Measurements from ENCODE around the gene LGR5. TPM values are rescaled to one million over a fixed set of nuclear protein-coding genes. Genes with fewer than 3 reads are reported as not detected.
"Not testable (repeated sequence)": the region's sequence is repeated elsewhere in the genome, so short reads cannot be mapped to it uniquely, and the experiment has no call there.

The LGR5 gene
- total RNA-seq, 1 donor: under 0.01 TPM

DNA sequence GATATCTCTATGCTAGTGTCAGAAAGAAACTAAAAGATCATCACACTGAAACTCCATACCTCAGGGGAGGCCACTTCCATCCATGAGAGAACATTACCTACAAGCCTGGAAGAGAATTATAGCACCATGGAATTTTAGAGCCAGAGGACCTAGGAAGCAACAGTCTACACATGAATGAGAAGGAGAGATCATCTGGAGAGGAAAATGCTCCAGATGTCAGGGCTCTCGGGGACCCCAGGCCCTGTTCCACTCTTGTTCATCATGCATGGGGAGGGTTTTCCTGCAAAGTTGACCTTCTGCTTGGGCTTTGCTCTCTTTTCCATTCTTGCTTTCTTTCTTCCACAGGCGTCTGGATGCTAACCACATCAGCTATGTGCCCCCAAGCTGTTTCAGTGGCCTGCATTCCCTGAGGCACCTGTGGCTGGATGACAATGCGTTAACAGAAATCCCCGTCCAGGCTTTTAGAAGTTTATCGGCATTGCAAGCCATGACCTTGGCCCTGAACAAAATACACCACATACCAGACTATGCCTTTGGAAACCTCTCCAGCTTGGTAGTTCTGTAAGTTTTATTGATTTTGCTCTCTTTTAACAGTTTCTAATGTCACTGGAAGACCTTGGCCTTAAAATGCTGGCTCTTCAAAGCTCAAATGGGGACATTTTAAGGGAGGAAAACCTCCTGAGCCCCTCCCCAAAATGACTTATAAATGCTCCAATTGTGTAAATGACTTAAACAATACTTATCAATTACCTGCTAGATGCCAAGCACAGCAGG, 113.3 kb downstream of the LGR5 start:
- Histone ChIP-seq H3K27ac (ENCODE audit: low read depth, low read length) (no peak overlapping the region), H3K4me3 (ENCODE audit: insufficient read depth, low read length) (no peak overlapping the region), H2AFZ (ENCODE audit: low read length) (no peak overlapping the region), H3K36me3 (ENCODE audit: insufficient read depth, low read length) (no peaks in the 10 kb centered on the region), H3K79me2 (ENCODE audit: insufficient read depth, low read length) (no peaks in the 10 kb centered on the region), H3K27me3 (ENCODE audit: insufficient read depth, low read length) (no peaks in the 10 kb centered on the region), H3K4me1 (ENCODE audit: insufficient read depth, low read length) (peaks cover 6% of the 10 kb centered on the region), H4K20me1 (ENCODE audit: insufficient read depth, low read length) (no peaks in the 10 kb centered on the region), H3K4me2 (ENCODE audit: insufficient read depth, low read length) (no peak overlapping the region), H3K9me3 (ENCODE audit: low read depth, low read length) (no peaks in the 10 kb centered on the region)
- TF ChIP-seq, protein P1, sequence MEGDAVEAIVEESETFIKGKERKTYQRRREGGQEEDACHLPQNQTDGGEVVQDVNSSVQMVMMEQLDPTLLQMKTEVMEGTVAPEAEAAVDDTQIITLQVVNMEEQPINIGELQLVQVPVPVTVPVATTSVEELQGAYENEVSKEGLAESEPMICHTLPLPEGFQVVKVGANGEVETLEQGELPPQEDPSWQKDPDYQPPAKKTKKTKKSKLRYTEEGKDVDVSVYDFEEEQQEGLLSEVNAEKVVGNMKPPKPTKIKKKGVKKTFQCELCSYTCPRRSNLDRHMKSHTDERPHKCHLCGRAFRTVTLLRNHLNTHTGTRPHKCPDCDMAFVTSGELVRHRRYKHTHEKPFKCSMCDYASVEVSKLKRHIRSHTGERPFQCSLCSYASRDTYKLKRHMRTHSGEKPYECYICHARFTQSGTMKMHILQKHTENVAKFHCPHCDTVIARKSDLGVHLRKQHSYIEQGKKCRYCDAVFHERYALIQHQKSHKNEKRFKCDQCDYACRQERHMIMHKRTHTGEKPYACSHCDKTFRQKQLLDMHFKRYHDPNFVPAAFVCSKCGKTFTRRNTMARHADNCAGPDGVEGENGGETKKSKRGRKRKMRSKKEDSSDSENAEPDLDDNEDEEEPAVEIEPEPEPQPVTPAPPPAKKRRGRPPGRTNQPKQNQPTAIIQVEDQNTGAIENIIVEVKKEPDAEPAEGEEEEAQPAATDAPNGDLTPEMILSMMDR (IDR thresholded peaks at IDR 0.05; ENCODE audit: extremely low read depth, low read depth, low read length): no peak
- no peak for DNase-seq (ENCODE audit: insufficient read length, low spot score, missing footprints)

DNA sequence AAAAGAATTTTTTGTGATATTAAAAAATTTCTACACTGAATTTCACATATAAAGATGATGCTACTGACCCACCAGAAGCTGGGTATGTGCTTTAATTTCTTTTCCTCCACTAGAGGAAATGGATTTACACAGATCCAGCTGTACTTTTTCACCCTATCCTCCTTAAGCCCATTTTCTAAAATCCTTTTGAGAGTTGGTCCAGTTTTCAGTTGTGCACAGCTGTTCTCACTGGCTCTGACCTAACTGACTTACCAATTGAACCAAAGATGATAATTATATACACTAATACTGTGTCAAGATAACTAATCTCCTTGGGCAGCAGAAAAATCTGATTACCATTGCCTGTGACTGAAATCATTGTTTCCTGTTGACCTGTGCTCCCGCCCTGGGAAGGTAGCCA, 115.6 kb downstream of the LGR5 start:
- no peak overlapping the region for H3K4me2 ChIP-seq (ENCODE audit: insufficient read depth, low read length)
- H3K27ac ChIP-seq (ENCODE audit: low read depth, low read length): no peak overlapping the region
- no peaks in the 10 kb centered on the region for H4K20me1 ChIP-seq (ENCODE audit: insufficient read depth, low read length)
- H3K79me2 ChIP-seq (ENCODE audit: insufficient read depth, low read length): no peaks in the 10 kb centered on the region
- TF ChIP-seq, protein P1 (IDR thresholded peaks at IDR 0.05; ENCODE audit: extremely low read depth, low read depth, low read length): no peak
- no peaks in the 10 kb centered on the region for H3K36me3 ChIP-seq (ENCODE audit: insufficient read depth, low read length)
- no peaks in the 10 kb centered on the region for H3K9me3 ChIP-seq (ENCODE audit: low read depth, low read length)
- no peak overlapping the region for H3K4me3 ChIP-seq (ENCODE audit: insufficient read depth, low read length)
- H2AFZ ChIP-seq (ENCODE audit: low read length): no peak overlapping the region
- H3K4me1 ChIP-seq (ENCODE audit: insufficient read depth, low read length): peaks cover 6% of the 10 kb centered on the region
- H3K27me3 ChIP-seq (ENCODE audit: insufficient read depth, low read length): no peaks in the 10 kb centered on the region
- no peak for DNase-seq (ENCODE audit: insufficient read length, low spot score, missing footprints)

DNA sequence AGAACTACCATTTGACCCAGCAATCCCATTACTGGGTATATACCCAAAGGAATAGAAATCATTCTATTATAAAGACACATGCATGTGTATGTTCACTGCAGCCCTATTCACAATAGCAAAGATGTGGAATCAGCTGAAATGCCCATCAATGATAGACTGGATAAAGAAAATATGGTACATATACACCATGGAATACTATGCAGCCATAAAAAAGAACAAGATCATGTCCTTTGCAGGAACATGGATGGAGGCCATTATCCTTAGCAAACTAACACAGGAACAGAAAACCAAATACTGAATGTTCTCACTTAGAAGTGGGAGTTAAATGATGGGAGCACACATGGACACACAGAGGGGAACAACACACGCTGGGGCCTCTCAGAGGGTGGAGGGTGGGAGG, 116.2 kb downstream of the LGR5 start:
- not testable (repeated sequence) for H2AFZ ChIP-seq (ENCODE audit: low read length); H3K4me1 ChIP-seq (ENCODE audit: insufficient read depth, low read length); H3K79me2 ChIP-seq (ENCODE audit: insufficient read depth, low read length); H4K20me1 ChIP-seq (ENCODE audit: insufficient read depth, low read length); H3K4me3 ChIP-seq (ENCODE audit: insufficient read depth, low read length); H3K9me3 ChIP-seq (ENCODE audit: low read depth, low read length); H3K27me3 ChIP-seq (ENCODE audit: insufficient read depth, low read length); H3K36me3 ChIP-seq (ENCODE audit: insufficient read depth, low read length); H3K4me2 ChIP-seq (ENCODE audit: insufficient read depth, low read length); H3K27ac ChIP-seq (ENCODE audit: low read depth, low read length); DNase-seq (ENCODE audit: insufficient read length, low spot score, missing footprints)

DNA sequence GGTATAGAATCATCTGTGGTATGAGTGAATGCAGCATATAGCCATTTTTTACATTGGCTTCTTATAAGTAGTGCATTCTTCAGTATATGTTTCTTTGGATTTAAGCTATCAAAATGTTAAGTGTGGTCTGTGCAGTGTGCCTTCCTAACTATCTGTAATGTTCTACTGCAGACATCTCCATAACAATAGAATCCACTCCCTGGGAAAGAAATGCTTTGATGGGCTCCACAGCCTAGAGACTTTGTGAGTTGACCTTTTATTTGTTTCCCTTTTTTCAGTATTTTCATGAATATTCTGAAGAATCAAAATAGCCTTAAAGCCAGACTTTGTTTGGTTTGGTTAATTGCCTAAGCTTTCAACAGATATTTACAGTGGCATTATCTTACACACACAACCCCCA, 116.8 kb downstream of the LGR5 start:
- H3K4me2 ChIP-seq (ENCODE audit: insufficient read depth, low read length): no peak overlapping the region
- no peaks in the 10 kb centered on the region for H3K9me3 ChIP-seq (ENCODE audit: low read depth, low read length)
- no peaks in the 10 kb centered on the region for H3K79me2 ChIP-seq (ENCODE audit: insufficient read depth, low read length)
- H3K36me3 ChIP-seq (ENCODE audit: insufficient read depth, low read length): no peaks in the 10 kb centered on the region
- DNase-seq (ENCODE audit: insufficient read length, low spot score, missing footprints): no peak
- no peak overlapping the region for H2AFZ ChIP-seq (ENCODE audit: low read length)
- peaks cover 6% of the 10 kb centered on the region for H3K4me1 ChIP-seq (ENCODE audit: insufficient read depth, low read length)
- H3K27me3 ChIP-seq (ENCODE audit: insufficient read depth, low read length): no peaks in the 10 kb centered on the region
- H3K4me3 ChIP-seq (ENCODE audit: insufficient read depth, low read length): no peak overlapping the region
- TF ChIP-seq, protein P1 (IDR thresholded peaks at IDR 0.05; ENCODE audit: extremely low read depth, low read depth, low read length): no peak
- no peak overlapping the region for H3K27ac ChIP-seq (ENCODE audit: low read depth, low read length)
- H4K20me1 ChIP-seq (ENCODE audit: insufficient read depth, low read length): no peaks in the 10 kb centered on the region
